CD14-positive monocyte (primary cell): ENCODE measurements around the gene CD320. TPM values are rescaled to one million over a fixed set of nuclear protein-coding genes. Genes with fewer than 3 reads are reported as not detected.
A peak's percentile ranks its signal among the peaks of the same experiment; 100 is the strongest.

Experiments
- DNase-seq, 3 donors: peaks; one replicate each; pipeline ENCODE4 v3.0.0-alpha.2; 2011 to 2022
- H2AFZ ChIP-seq: 2 replicates; pipeline ENCODE4 v1.6.0; 2012; ENCODE audit warnings: mild to moderate bottlenecking, low read depth, low read length, inconsistent platforms; ENCODE audit not compliant: insufficient read depth, poor library complexity, severe bottlenecking
- H3K27ac ChIP-seq, 2 donors: 1 replicate in 1 of 2; 2 replicates in 1 of 2; pipeline ENCODE4 v1.5.1; 2012 to 2013; ENCODE audit warnings: low read length in 2 of 2, control low read depth in 1 of 2, inconsistent platforms in 1 of 2, low read depth in 1 of 2, mild to moderate bottlenecking in 1 of 2
- H3K27me3 ChIP-seq, 2 donors: one replicate each; pipeline versions ENCODE4 v1.6.0 to v1.6.1; 2011 to 2013; ENCODE audit warnings: low read length in 2 of 2; ENCODE audit not compliant: control insufficient read depth in 2 of 2, insufficient read depth in 2 of 2
- H3K36me3 ChIP-seq, 2 donors: replicated peaks in 1 of 2; 1 replicate in 1 of 2; 2 replicates in 1 of 2; pipeline versions ENCODE4 v1.5.1 to v1.6.1; 2012 to 2013; ENCODE audit warnings: low read length in 2 of 2, control low read depth in 1 of 2, inconsistent platforms in 1 of 2, mild to moderate bottlenecking in 1 of 2; ENCODE audit not compliant: insufficient read depth in 2 of 2, control insufficient read depth in 1 of 2
- H3K4me1 ChIP-seq, 2 donors: 1 replicate in 1 of 2; 2 replicates in 1 of 2; pipeline versions ENCODE4 v1.5.1 to v1.6.1; 2012 to 2013; ENCODE audit warnings: low read length in 2 of 2, control low read depth in 1 of 2, inconsistent platforms in 1 of 2, mild to moderate bottlenecking in 1 of 2, moderate library complexity in 1 of 2; ENCODE audit not compliant: insufficient read depth in 2 of 2, control insufficient read depth in 1 of 2
- H3K4me2 ChIP-seq: replicated peaks from 2 replicates; pipeline ENCODE3; 2012; ENCODE audit warnings: low read length, moderate library complexity, mild to moderate bottlenecking; ENCODE audit not compliant: poor library complexity, severe bottlenecking; ENCODE audit errors: extremely low read depth
- H3K4me3 ChIP-seq, 3 experiments: fragments of 200-600 bp in 1 of 3; sonication (generic) in 1 of 3; replicated peaks in 1 of 3; 1 replicate in 2 of 3; 2 replicates in 1 of 3; pipeline ENCODE4 v1.5.1; 2011 to 2013; ENCODE audit warnings: low read length in 3 of 3, mild to moderate bottlenecking in 3 of 3, control low read depth in 2 of 3, low read depth in 2 of 3, inconsistent platforms in 1 of 3, moderate library complexity in 1 of 3
- H3K79me2 ChIP-seq: 2 replicates; pipeline ENCODE4 v1.6.0; 2012; ENCODE audit warnings: mild to moderate bottlenecking, control low read depth, inconsistent platforms, low read length, moderate library complexity; ENCODE audit not compliant: insufficient read depth
- H3K9ac ChIP-seq: 2 replicates; pipeline ENCODE4 v1.6.0; 2017; ENCODE audit warnings: low read length, mild to moderate bottlenecking; ENCODE audit not compliant: insufficient read depth, poor library complexity, severe bottlenecking
- H3K9me3 ChIP-seq, 2 donors: replicated peaks in 1 of 2; 1 replicate in 1 of 2; 2 replicates in 1 of 2; pipeline versions ENCODE4 v1.5.1 to v1.6.1; 2012 to 2013; ENCODE audit warnings: low read length in 2 of 2, control low read depth in 1 of 2; ENCODE audit not compliant: control insufficient read depth in 1 of 2, insufficient read depth in 1 of 2
- H4K20me1 ChIP-seq: 2 replicates; pipeline ENCODE4 v1.6.0; 2012; ENCODE audit warnings: mild to moderate bottlenecking, low read length, control low read depth, moderate library complexity; ENCODE audit not compliant: insufficient read depth
- H3K27ac Mint-ChIP-seq, 7 donors: one replicate each; pipeline ENCODE4 v1.8.0; 2020; ENCODE audit warnings: mild to moderate bottlenecking in 7 of 7, mixed read lengths in 7 of 7, moderate library complexity in 6 of 7, inconsistent platforms in 2 of 7
- H3K27me3 Mint-ChIP-seq, 3 donors: one replicate each; pipeline ENCODE4 v1.8.0; 2021 to 2022; ENCODE audit warnings: low read depth in 3 of 3, mild to moderate bottlenecking in 3 of 3, mixed read lengths in 3 of 3, moderate library complexity in 3 of 3, inconsistent platforms in 1 of 3
- H3K36me3 Mint-ChIP-seq, 2 donors: one replicate each; pipeline ENCODE4 v1.8.0; 2020; ENCODE audit warnings: mixed read lengths in 2 of 2, inconsistent platforms in 1 of 2, mild to moderate bottlenecking in 1 of 2
- H3K4me1 Mint-ChIP-seq: one replicate; pipeline ENCODE4 v1.8.0; 2020; ENCODE audit warnings: mild to moderate bottlenecking, mixed read lengths
- H3K4me3 Mint-ChIP-seq, 2 donors: one replicate each; pipeline ENCODE4 v1.8.0; 2020; ENCODE audit warnings: mild to moderate bottlenecking in 2 of 2, mixed read lengths in 2 of 2, moderate library complexity in 1 of 2
- H3K9me3 Mint-ChIP-seq, 7 donors: one replicate each; pipeline ENCODE4 v1.8.0; 2020 to 2022; ENCODE audit warnings: mixed read lengths in 7 of 7, mild to moderate bottlenecking in 6 of 7, moderate library complexity in 6 of 7, inconsistent platforms in 2 of 7
- WGBS: methylation state at CpG from one replicate; pipeline ENCODE4 v1.1.5; 2013; ENCODE audit warnings: missing lambda C conversion rate; ENCODE audit not compliant: insufficient coverage; 5-methylcytosine and 5-hydroxymethylcytosine counted together
- intact Hi-C, 2 donors: fragments of 100-400 bp; cut with micrococcal nuclease; formaldehyde crosslinking; loops; one replicate each; pipeline versions ENCODE4 v1.15.0 to v1.15.1; 2023
- polyA plus RNA-seq, 3 donors: library from polyadenylated mRNA; depleted of rRNA in 1 of 3; unstranded in 2 of 3; stranded (reverse) in 1 of 3; fragments of 300-500 nt in 2 of 3; fragments of >200 nt in 1 of 3; fragmentation: Illumina TruSeq in 2 of 3; gene quantifications; 1 replicate in 2 of 3; 2 replicates in 1 of 3; pipeline ENCODE4 v1.2.3, GENCODE V29; 2012 to 2021
- TF ChIP-seq, protein P1 (sequence below): fragments of 200-600 bp; IDR thresholded peaks from one replicate; pipeline ENCODE4 v1.8.0; 2022; ENCODE audit warnings: antibody characterized with exemption, mild to moderate bottlenecking

The CD320 gene
- polyA plus RNA-seq, 3 donors = 0.72 to 2.5 (median 1.0) TPM

- Histone ChIP-seq H3K4me3 (no peak overlapping the region), H2AFZ (no peak overlapping the region), H3K79me2 (no peaks in the 10 kb centered on the region), H3K9ac (no peak overlapping the region), H3K27ac (no peak overlapping the region), H3K27me3 (no peaks in the 10 kb centered on the region), H3K4me2 (no peak overlapping the region), H3K36me3 (no peaks in the 10 kb centered on the region), H3K4me1 (no peaks in the 10 kb centered on the region), H4K20me1 (no peaks in the 10 kb centered on the region), H3K9me3 (no peaks in the 10 kb centered on the region)
- intact Hi-C loops = loop anchor here (1.0 to 10.0 kb wide), 3 partner anchors 95 to 308 kb away; partner anchors contain the start of gene TIMM44 (in 2 of the 2)
- Mint-ChIP-seq H3K9me3 (peaks cover 0 to 2% (median 0%) of the 10 kb centered on the region in 7 donors), H3K4me1 (no peaks in the 10 kb centered on the region), H3K4me3 (no peak overlapping the region), H3K27ac (no peak overlapping the region), H3K36me3 (no peaks in the 10 kb centered on the region), H3K27me3 (peaks cover 13 to 21% (median 15%) of the 10 kb centered on the region in 3 donors)
- TF ChIP-seq, protein P1, sequence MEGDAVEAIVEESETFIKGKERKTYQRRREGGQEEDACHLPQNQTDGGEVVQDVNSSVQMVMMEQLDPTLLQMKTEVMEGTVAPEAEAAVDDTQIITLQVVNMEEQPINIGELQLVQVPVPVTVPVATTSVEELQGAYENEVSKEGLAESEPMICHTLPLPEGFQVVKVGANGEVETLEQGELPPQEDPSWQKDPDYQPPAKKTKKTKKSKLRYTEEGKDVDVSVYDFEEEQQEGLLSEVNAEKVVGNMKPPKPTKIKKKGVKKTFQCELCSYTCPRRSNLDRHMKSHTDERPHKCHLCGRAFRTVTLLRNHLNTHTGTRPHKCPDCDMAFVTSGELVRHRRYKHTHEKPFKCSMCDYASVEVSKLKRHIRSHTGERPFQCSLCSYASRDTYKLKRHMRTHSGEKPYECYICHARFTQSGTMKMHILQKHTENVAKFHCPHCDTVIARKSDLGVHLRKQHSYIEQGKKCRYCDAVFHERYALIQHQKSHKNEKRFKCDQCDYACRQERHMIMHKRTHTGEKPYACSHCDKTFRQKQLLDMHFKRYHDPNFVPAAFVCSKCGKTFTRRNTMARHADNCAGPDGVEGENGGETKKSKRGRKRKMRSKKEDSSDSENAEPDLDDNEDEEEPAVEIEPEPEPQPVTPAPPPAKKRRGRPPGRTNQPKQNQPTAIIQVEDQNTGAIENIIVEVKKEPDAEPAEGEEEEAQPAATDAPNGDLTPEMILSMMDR = peak; percentile 98
- DNase-seq = peak; percentile 67 to 73 (median 68)
- WGBS = 29% methylated on average over 11 of the region's 13 CpGs
These were observed 55.1 kb downstream of the CD320 start for GRCh38 chr19:8252922-8253589.

Other genes starting within 250 kb of the CD320 start
- not detected for gene FBN3, start 158.8 kb downstream of the CD320 start, polyA plus RNA-seq
- 10 to 100 TPM; 11.4 to 12.1 (median 12.0) TPM for gene CERS4, start 99.0 kb downstream of the CD320 start, polyA plus RNA-seq
- gene NDUFA7, start 13.0 kb upstream of the CD320 start, polyA plus RNA-seq = 100 to 1,000 TPM in 2 of 3 donors, 10 to 100 TPM in 1; 49.9 to 153 (median 133) TPM
- gene RPS28, start 13.1 kb upstream of the CD320 start, polyA plus RNA-seq = 1,000 to 10,000 TPM in 1 of 3 donors, 100 to 1,000 TPM in 2; 539 to 1,104 (median 984) TPM
- gene KANK3, start 34.9 kb upstream of the CD320 start, polyA plus RNA-seq = under 1 TPM in 1 of 3 donors, not detected in 2; 0.15 TPM
- not detected for gene ANGPTL4, start 55.8 kb upstream of the CD320 start, polyA plus RNA-seq
- 100 to 1,000 TPM in 1 of 3 donors, 10 to 100 TPM in 2; 36.5 to 128 (median 45.4) TPM for gene RAB11B, start 82.0 kb upstream of the CD320 start, polyA plus RNA-seq
- 100 to 1,000 TPM in 1 of 3 donors, 10 to 100 TPM in 2; 47.8 to 117 (median 90.8) TPM for gene MARCHF2, start 104.9 kb upstream of the CD320 start, polyA plus RNA-seq
- gene HNRNPM, start 136.6 kb upstream of the CD320 start, polyA plus RNA-seq = 100 to 1,000 TPM in 2 of 3 donors, 10 to 100 TPM in 1; 77.0 to 121 (median 116) TPM
- gene PRAM1, start 194.3 kb upstream of the CD320 start, polyA plus RNA-seq = 100 to 1,000 TPM in 1 of 3 donors, 10 to 100 TPM in 2; 43.3 to 264 (median 69.0) TPM
- gene ZNF414, start 205.8 kb upstream of the CD320 start, polyA plus RNA-seq = 10 to 100 TPM in 1 of 3 donors, 1 to 10 TPM in 2; 4.1 to 21.1 (median 4.7) TPM